HG02759 (cell line): Measurements from ENCODE around the gene SMO.
"Not testable (repeated sequence)": the region's sequence is repeated elsewhere in the genome, so short reads cannot be mapped to it uniquely, and the experiment has no call there.

Experiments used
- ATAC-seq: cut with Tn5 transposase; IDR thresholded peaks from one replicate; pipeline ENCODE4 v1.9.1; 2021; ENCODE audit warnings: mild to moderate bottlenecking, moderate library complexity; ENCODE audit not compliant: unreplicated experiment

Gene SMO

GRCh38 chr7:129227646-129228578 is 39.5 kb downstream of the SMO start:
- no peak for ATAC-seq

GRCh38 chr7:129228633-129229032 is 40.2 kb downstream of the SMO start:
- ATAC-seq = no peak

GRCh38 chr7:129231666-129232065 is 43.2 kb downstream of the SMO start:
- ATAC-seq = no peak

GRCh38 chr7:129238546-129238945 is 50.1 kb downstream of the SMO start:
- no peak for ATAC-seq

- ATAC-seq = no peak
Observed at GRCh38 chr7:129240119-129240820, 51.8 kb downstream of the SMO start.

- no peak for ATAC-seq
Observed at GRCh38 chr7:129244220-129244619, 55.8 kb downstream of the SMO start.

- no peak for ATAC-seq
Observed at GRCh38 chr7:129245533-129245932, 57.1 kb downstream of the SMO start.

- no peak for ATAC-seq
Observed at GRCh38 chr7:129247087-129247486, 58.7 kb downstream of the SMO start.

GRCh38 chr7:129252128-129252527 is 63.7 kb downstream of the SMO start:
- no peak for ATAC-seq

GRCh38 chr7:129252603-129253002 is 64.2 kb downstream of the SMO start:
- ATAC-seq = not testable (repeated sequence)

GRCh38 chr7:129255800-129256199 is 67.4 kb downstream of the SMO start:
- ATAC-seq = no peak

- ATAC-seq = no peak
Observed at GRCh38 chr7:129256221-129256620, 67.8 kb downstream of the SMO start.

GRCh38 chr7:129257168-129257567 is 68.7 kb downstream of the SMO start:
- ATAC-seq = no peak

- ATAC-seq = no peak
Observed at GRCh38 chr7:129258649-129259389, 70.4 kb downstream of the SMO start.

- ATAC-seq = no peak
Observed at GRCh38 chr7:129262324-129262723, 73.9 kb downstream of the SMO start.
